ENCODE results near the gene NRCAM.
"Not testable (repeated sequence)": the region's sequence is repeated elsewhere in the genome, so short reads cannot be mapped to it uniquely, and the experiment has no call there.

NRCAM gene

DNA sequence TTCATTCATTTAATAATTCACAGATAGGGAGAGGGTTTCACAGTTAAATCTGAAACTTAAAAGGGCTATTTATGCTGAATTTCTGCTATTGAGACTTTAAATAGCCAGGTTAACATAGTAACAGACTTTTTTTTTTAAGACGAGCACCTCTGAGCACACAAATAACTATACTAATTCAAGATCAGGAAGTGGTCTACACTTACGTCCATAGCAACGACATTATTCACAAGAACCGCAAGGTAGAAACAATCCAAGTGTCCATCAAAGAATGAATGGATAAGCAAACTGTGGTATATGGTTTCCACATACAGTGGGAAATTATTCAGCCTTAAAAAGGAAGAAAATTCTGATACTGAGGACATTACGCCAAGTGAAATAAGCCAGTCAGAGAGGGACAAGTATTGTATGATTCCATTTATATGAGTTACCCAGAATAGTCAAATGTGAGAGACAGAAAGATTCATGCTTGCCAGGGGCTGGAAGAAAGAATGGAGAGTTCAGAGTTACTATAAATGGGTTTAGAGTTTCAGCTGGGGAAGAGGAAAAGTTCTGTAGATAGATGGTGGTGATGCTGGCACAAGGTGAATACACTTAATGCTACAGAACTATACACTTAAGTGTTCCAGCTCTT lies 185.7 kb downstream of the NRCAM start:
- no peak for DNase-seq

DNA sequence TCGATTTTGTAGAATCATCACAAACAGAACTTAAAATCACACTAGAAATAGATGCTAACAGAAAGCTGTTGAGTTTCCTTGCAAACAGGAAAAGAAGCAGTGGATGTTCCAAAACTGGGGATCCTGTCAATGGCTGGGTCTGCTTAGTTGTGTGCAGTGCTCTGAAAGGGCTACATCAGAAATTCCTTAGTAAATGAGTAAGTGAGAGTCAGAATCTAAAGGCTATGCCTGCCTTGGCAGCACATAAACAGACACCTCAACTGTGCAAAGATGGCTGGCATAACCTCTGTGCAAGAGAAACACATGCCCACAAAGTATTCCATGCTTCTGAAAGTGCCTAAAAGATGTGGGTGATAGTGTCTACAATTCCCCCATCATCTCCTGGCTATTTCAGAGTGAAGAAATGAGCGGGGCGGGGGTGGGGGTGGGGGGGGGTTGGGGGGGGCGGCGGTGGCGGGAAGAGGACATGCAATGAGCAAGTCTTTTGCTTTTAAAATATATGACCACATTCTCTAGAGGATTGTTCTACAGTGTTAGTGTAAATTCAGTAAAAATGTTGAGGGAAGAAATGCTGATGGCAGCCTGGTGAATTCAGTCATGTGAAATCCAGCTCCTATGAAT lies 187.9 kb downstream of the NRCAM start:
- no peak for DNase-seq

DNA sequence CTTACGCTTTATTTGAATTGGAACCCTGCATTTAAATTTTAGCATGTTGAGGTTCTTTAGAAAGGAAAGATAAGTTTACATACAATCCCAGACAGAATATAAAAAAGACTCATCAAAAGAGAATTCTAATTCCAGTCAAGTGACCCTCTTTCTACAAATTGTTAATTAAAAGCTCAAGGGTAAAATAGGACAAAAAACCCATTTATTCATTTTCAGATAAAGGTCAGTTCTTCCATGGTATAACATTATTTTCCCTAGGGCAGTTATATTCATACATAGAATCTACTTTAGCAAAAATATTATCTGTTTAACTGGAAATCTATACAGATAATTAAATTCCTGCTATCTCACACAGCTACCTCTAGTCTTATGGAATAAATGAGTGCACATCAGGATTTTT lies 188.6 kb downstream of the NRCAM start:
- no peak for DNase-seq

DNA sequence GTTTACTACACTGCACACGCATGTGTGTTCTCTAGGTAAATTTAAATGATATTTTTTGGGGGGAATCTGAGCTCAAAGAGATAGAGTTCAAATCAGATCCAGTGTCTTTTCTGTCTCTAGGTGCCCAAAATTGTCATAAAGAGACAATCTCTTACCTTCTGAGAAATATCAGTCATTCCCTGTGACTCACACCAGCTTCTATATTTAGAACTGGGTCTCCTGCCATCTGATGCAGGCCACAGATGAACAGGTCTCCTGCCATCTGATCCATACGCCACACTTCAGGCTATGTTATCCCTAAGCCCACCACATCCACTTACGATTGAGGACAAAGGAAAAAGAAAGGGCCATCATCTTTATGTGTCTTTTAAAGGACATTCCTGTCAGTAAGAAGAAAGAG lies 189.7 kb downstream of the NRCAM start:
- no peak for DNase-seq

DNA sequence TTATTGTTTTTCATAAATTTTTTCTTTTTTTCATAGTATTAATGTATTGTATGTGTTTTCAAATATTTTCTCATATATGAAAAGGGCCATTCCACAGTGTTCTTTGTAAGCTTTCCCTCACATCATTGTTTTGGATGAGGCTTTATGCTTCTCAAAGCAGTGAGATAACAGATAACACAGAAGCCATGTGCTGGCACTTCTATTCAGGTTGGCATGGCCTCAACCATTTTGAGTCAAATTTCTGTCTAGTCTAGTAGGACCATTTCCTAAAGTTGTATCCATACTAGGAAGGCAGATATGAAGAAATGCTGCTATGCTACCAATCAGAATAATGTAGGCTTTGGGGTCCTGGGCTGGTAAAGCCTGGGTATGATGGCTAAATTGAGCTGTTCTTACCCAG lies 190.2 kb downstream of the NRCAM start:
- no peak for DNase-seq

DNA sequence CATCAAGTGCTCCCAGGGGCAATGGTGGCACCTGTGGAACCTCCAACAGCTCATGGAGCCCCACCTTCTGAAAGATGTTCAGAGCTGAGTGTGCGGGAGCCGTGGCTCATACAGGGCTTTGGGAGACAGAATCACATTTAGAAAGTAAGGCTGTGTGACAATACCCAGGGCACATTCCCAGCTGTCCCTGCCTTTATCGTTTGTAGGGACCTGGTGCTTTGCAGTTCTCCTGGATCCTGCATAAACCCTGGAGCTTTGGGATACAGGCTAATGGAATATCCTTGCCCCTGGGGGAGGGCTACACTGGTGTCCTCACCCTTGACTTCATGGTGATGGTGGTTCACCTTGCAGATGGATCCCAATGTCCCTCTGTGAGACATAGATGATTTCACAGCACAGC lies 191.2 kb downstream of the NRCAM start:
- no peak for DNase-seq

DNA sequence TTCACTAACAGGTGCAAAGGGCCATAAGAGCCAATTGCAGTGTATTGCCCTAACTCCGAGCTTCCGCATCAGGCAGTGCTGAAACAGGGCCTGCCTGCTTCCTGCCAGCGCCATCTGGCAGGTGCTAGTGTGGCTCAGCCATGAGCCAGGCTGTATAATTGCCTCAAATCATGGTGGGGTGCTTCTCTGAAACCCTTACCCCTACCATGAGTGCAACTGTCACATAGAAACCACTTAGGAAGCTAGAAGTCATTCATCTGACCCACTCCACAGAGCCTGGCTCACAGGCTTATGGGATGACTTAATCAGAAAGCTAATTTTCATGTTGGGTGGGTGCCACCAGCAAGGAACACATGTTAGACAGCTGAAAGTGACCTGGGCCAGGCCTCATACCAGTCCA lies 192.8 kb downstream of the NRCAM start:
- peak; percentile 15 for DNase-seq

DNA sequence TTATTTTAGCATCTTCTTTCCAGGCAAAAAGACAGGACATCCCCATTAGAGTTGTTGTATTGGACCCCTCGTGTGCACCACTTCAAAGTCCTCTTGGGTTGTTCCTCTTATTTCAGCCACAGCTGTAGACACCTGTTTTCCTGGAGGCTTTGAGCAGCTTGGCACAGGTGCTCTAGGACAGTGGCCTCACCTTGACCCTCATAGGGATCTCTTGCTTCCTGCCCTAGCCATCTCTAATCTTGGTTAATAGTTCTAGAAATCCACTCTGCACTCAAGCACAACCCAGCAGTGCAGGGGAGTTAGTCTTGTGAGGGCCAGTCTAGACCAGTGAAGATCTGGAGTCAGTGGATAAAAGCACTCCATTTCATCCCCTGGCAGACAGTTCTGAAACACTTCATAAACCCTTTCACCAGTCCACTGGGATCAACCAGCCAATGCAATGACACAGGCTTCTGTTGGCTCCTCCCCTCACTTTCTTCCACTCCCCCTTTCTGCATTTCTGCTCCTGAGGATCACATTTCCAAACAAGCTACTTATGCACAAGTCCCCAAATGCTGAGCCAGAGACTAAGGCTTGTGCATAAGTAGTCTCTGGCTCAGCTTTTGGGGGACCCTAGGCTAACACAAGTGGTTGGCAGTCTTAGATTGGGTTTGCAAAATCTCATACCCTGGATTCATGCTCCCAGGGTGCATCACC lies 194.5 kb downstream of the NRCAM start:
- DNase-seq = peak; percentile 8

DNA sequence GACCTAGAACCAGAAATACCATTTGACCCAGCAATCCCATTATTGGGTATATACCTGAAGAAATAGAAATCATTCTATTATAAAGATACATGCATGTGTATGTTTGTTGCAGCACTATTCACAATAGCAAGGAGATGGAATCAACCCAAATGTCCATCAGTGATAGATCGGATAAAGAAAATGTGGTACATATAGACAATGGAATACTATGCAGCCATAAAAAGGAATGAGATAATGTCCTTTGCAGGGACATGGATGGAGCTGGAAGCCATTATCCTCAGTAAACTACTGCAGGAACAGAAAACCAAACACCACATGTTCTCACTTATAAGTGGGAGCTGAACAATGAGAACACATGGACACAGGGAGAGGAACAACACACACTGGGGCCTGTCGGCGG lies 196.8 kb downstream of the NRCAM start:
- not testable (repeated sequence) for DNase-seq

DNA sequence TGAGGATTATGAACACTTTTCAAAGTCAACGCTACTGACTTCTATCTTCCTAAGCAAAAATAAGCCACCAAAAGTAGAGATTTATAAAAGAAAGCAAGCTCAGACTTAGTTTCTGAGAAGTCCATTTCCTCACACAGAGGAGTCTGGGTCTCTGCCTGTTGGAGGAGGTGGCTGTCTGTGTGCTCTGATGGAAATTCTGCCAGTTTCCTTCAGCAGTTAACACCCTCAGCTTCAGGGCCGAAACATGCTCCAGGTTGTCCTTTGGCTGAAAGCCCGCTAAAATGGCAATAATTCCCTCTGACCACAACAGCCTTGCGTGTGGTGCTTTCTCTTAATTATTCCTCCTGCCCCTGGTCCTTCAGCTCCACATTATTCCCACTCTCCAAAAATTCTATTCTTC lies 198.3 kb downstream of the NRCAM start:
- DNase-seq = no peak

DNA sequence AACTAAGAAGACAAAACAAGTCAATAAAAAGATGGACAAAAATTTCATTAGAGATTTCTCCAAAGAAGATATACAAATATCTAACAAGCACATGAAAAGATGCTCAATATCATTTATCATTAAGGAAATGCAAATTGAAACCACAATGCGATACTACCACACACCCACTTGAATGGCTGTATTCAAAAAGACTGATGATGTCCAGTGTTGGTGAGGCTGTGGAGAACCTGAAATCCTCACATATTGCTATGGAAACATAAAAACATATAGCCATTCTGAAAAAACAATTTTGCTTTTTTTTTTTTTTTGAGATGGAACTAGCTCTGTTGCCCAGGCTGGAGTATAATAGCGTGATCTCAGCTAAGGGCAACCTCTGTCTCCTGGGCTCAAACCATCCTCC lies 202.0 kb downstream of the NRCAM start:
- DNase-seq = no peak

DNA sequence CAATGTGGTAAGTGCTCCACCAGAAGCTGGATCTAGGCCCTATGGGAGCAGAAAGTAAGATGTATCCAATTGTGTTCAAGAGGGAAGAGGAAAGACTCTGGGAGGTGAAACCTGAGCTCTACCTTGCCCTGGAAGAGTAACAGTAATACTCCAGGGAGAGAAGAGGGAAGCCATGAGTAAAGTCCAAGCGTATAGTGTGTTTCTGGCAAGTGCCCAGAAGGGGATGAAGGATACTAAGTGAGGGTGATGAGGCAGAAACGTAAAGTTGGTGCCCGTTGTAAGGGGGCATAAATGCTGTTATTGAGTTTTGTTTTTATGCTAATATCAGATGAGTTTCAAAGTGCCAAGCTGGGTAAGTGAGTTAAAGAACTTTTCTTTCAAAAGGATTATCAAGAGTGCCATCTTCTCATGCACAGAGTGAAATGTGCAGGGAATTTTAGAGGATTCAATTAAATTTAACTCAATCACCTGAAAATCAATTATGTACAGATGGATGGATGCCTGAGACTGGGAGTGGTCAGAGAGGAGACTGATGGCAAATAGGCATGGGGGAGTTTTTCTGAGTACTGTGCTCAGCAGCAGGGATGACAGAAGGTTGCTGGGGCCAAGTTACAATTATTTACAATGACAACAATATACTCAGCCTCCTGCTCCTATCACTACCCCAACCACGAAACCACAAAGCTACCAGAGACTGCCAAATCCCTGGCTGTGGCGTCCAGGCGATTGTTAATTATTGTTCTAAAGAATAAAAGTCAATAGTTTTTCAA lies 202.8 kb downstream of the NRCAM start:
- DNase-seq = peak; percentile 11

DNA sequence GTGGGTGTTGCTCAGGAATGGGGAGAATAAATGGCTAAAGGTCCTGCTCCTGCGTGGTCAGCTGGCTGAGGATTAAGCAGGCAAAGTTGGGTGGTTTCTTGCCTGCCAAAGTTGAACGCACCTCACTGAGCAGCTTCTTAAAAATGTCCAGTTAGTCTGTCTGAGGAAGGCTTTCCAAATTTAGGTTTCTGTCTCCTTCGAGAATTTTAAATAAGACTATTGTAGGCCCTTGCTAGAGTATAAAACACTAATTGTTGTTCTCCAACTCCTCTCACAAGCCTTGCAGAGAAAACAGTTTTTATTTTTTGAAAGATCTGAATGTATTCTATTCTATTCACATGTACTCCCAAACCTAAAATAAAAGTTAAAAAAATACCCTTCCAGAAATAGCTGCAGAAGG lies 204.1 kb downstream of the NRCAM start:
- no peak for DNase-seq

DNA sequence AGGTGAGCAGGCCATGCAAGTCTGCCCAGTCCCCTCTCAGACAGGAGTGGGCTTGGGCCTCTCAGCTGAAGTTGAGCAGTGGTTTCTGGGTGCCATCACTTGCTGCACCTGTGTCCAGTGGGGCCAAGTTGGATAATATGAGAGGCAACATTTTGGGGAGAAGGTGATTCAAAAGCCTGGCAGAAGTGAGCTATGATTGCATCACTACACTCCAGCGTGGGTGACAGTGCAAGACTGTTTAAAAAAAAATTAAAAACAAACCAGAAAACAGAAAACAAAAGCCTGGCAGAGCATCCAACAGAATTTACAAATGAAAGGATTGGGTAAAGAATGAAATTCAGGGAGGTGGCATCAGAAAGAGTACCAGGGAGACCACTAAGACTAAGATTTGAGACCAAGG lies 204.5 kb downstream of the NRCAM start:
- DNase-seq = no peak

DNA sequence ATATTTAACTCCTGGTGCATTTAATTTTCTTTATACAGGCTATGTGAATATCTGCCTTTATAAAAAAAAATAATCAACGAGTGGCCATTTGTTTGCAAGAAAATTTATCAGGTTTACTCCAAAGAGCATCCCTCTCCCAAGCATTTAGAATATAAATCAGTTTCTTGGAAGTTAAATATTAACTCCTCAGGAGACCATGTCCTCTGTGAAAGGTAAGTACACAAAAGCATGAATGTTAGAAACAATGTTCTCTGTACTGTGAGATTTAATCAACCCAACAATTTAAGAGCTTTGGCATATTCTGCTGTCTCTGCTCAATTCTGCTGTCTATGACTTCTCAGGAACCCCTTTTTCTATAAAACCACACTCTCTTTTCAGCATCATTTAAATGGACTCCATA lies 206.8 kb downstream of the NRCAM start:
- no peak for DNase-seq

DNA sequence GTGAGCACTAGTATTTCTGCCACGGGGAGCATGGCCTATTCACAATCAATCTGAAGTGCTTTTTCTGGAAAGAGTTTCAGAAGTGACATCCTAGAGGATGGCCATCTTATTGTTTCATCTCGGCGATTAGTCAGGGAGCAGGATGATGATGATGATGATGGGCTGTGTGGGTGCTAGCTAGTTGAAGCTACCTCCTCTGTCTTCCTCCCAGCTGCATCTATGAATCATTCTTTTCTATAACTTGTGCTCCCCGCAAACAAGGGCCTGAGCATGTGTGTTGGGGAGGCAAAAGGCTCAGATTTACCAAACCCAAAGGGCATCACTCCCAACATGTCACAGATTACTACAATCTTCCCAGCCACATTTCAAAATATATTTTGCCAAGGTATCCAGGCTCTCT lies 207.4 kb downstream of the NRCAM start:
- no peak for DNase-seq

DNA sequence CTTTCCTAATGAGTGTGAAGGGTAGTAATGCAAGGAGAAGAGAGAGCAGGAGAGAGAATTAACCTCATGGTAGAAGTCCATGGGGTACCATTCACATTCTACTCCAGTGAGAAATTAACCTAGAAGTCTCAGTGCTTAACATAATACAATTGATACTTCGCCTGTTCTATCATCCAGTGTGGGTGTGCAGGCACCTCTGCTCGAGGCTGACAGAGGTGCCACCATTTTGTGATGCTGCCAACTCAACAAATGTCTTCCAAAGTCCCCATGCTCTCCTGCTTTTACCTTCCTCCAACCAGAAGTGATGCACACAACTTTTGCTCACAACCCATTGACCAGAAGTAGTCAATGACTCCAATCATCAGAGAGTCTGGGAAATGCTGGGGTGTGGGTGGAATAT lies 207.8 kb downstream of the NRCAM start:
- DNase-seq = no peak

DNA sequence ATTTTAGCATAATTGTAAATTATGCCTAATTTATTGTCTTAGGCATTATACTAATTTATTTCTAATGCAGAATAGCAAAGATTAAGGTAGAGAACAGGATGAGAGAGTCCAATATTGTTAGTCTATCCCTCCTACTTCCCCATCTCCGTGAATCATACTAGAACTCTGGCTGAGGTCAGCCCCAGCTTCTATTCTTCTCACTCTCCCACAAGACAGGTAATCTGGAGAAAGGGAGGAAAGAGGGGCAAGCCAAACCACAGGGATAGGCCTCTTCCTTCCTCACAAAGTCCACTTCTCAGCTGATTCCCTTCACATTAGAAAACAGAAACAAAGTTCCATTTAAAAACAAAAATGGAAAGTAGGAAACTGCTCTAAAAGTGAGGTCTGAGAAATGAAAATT lies 208.6 kb downstream of the NRCAM start:
- no peak for DNase-seq

DNA sequence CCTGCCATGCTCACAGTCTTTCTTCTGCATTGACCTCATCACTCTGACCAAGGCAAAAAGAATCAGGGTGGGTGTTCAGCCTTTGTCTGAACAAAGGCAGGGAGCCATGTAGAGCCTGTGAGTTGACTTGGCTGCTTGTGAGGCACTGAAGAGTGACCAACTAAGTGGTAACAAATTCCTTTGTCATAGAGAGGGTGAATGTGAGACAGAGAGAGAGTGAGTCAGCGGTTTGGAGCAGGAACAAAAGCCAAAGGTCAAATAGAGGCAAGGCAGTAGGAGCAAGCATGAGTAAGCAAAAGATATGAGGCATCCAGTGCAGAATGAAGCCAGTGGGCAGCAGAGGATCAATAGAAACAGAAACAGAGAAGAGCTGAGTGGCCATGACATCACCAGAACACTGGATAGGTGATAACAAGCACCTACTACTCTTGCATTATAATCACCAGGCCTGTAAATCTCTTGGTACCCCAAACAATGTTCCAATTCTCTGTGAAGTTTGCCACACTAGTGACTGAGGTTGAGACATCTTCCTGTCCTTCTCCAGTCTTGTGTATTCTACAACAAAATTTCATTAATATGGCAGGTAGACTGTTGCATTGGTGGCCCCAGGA lies 209.9 kb downstream of the NRCAM start:
- DNase-seq = no peak

DNA sequence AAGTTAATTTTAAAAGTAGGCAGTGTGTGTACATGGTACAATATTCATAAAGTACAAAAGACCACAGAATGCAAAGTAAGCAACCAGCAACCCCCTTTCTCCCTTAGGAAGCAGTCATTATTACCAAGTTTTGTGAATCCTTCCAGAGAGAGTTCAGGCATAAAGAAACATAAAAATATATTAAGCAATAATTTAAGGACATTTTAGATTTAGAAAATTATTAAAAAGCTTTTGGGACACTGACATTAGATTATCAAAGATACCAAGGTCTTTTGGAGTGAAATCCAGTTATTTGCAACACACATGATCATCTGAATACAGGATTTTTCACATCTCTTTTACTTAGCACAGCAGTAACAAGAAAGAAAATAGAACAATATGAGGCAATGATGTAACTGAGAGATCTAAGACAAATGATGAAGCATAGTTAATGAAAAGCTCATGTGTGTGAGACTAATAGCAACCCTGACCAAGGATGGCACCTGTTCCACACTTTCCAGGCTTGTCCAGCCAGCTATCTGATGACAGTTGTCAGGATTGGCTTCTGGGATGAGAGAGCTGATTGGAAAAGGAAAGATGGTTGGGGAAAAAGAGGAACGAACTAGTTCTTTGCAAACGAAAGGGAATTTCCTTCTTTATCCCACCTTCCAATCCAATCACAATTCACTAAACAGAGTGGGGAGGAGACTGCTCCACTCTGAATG lies 210.6 kb downstream of the NRCAM start:
- no peak for DNase-seq

DNA sequence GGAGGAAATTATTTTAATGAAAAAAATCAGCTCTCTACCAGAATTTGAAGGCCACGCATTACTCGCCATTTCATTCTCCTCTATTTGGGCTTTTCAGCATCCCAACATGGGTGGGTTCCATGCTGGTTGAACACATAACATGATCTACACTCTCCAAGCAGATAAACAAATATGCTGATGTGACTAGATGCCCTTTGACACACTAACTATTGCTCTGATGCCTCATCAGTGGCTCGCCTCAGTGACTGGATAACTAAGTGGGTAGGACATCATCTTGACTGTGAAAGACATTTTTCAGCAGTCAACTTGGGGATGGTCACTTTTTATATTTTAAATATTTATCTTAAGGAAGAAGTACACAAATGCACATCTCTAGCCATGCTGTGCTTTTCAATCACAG lies 212.1 kb downstream of the NRCAM start:
- no peak for DNase-seq

DNA sequence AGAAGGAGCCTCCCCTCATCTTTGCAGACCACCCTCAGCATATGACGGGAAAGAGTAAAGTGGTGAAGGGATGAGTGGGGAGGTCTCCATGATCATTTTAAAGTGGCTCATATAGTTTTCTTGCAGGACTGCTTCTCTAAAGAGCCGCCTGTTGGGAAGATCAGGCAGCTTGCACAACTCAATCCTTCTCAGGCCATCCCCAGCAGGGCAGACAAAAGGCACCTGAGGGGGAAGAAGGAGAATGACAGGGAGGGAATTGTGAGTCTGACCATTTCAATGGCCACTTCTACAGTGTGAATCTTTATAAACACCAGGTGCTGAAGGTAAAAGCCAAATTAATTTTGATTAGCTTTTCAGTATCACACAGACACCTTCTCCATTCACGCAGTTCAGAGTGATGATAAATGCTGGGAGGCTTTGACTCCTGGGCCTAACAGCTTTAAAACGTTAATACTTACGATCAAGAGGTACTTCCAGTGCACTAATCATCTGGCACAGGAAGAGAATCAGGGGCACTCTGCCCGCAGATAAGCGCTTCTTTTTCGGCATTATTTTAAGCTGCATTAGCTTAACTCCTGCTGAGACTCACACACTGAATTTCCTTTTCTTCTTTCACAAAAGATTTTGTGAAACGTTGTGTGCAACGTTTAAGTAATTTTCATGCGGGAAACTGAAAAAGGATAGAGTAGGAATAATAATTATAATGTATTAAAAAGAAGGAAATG lies 216.6 kb downstream of the NRCAM start:
- DNase-seq = peak; percentile 89
